SW480 (cell line): ENCODE data around the gene TMA7B.
"Not testable (repeated sequence)": the region's sequence is repeated elsewhere in the genome, so short reads cannot be mapped to it uniquely, and the experiment has no call there.

ENCODE experiments used
- DNase-seq: peaks from one replicate; pipeline ENCODE4 v3.0.0-alpha.2; 2016; ENCODE audit warnings: low spot score

The TMA7B gene

DNA sequence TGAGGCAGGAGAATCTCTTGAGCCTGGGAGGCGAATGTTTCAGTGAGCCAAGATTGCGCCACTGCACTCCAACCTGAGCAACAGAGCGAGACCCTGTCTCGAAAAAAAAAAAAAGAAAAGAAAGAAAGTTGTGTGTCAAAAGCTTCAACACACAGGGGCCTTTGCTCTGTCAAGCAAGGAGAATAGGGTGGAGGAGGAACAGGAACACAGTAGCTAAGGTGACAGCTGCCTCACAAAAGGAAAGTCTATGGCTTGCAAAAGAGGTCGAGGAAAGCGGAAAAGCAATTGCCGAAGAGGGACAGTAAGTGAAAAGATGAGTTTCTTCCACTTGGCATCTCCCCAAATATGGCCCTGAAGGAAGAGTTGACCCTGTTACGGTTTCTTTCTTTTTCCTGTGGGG is 26.5 kb upstream of the TMA7B start:
- DNase-seq, result no peak

DNA sequence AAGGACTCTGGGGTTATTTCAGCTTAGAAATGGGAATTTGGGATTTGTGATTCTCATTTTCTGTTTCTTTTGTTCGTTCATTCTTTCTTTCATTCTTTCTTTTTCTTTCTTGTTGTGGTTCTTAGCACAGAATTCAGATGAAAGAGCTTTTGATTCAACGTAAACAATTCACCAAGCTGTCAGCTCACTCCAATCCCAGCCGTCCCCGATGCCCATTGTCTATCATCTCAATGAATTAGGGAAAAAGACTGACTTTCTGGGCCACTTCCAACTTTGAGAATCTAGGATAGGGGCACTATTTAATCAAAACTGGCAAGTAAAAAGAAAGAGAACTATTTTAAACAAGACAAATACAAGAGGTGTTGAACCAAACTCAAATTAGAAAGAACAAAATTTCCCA is 25.1 kb upstream of the TMA7B start:
- no peak for DNase-seq

DNA sequence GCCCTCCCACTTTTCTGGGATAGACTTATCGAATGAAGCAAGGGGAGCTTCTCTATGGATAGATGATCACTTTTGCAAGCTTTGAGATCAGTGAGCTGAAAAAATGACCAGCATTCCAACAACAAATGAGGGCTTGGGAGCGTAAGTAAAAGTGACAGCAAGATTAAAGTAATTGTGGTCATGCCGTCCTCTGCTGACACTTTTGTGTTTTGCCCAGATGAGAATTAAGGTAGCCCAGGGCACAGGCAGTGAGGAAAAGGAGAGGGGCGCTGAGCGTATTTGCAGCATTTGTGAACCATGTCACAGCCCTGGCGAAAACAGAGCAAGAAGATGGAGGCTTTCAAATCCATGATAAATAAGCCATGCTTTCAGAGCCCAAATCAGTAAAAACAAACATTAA is 24.6 kb upstream of the TMA7B start:
- DNase-seq, result no peak

DNA sequence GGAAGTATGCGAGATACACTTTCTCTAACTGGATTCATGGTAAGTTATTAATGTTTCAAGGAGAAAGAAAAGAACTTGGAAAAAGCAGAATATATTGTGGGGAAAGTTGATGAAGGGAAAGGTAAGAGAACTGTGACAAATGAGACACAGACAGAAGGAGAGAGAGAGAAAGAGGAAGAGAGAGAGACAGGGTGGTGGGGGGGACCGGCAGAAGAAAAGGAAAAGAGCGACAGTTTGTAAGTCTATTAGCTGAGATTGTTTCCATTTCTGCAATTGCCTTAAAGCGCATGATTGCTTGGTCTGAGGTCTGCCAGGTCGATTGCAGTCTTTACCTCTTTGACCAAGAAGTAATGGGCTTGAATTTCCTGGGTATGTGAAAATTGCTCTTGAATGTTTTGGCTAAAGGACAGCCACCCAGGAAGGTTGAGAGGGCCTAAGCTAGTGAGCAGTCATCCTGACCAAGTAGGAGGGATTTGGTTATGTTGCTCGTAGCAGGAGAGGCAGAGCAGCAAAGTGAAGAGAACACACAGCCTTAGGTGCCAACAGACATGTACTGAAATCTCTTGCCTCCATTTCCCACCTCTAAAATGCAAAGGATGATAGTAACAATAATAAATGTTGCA is 23.6 kb upstream of the TMA7B start:
- DNase-seq, result no peak

DNA sequence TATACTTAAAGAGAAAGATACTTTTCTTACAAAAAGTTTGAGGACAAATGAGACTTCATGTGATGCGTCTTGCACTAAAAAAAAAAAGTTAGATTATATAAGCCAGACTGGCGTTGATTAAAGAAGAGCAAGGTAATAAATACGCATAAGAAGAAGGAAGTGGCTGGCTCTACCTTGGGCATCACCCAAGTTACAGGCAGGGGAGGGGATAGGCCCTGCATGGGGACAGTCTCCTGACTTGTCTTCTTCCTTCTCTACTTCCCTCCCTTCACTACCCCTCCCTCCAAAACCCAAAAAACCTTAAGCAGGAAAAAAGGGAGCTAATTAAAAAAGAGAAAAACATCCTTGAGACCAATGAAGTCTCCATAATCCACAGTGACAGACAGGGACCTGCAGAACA is 22.3 kb upstream of the TMA7B start:
- no peak for DNase-seq

DNA sequence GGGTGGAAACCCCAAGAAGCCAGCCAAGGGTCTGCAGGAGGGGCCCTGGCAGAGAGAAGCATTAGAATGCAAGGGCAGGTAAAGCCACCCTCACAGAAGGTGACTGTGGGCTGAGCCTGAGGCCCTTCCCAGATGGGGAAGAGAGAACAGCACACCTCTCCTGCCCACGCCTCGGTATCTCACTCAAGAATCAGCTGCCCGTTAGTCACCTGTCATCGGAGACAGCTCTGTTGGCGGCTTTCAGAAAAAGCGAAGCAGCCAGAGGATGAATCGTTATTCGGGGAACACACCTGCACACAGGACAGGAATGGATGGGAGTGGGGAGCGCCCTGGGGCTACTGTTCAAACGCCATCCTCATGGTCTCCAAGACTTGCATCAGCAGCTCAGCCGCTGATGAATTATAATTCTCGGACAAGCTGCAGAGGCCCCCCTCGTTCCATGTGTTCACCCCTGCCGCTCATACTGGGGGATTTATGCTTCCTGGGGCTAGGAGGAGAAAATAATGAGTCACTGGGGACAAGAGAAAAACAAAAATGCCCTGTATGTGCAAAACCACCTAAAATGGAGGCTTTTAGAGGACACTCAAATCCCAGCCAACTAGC is 21.6 kb upstream of the TMA7B start:
- no peak for DNase-seq

DNA sequence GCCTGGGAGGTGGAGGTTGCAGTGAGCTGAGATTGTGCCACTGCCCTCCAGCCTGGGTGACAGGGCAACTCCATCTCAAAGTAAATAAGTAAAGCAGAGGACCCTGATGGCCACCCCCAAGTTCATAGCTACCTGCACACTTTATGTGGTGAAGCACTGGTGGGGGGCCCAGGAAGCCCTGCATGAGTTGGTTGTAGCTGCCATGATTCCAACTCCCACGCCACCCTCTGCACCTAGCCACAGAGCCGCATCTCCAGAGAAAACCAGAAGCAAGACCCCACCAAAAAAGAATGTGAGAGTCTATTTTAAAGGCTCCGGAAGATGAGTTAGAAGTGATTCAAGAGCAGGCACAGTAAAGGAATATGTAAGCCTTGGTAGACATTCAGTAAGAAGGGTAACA is 20.4 kb upstream of the TMA7B start:
- DNase-seq, result no peak

DNA sequence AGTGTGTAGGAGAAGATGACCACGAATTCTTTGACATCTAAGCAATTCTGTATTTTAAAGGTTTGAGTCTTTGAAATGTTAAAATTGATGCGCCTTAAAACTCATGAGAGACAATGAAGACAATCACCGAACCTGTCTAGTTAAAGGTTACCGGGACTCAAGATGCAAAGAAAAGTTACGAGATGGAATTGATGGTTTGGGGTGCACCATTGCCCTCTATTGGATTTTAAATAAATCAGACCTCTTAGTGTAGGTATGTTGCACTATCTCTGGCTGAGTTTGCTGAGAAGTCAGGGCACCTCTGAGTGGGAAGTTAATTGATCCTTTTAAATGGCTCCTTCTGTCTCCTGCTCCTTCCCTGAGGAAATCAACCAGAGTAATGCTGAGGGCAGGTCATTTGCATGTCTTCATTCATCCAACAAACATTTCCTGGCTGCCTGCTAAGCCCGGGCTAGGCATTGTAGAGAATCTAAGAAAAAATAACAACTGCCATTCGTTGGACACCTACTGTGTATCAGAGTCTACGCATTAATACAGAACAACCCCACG is 19.4 kb upstream of the TMA7B start:
- DNase-seq, result no peak

DNA sequence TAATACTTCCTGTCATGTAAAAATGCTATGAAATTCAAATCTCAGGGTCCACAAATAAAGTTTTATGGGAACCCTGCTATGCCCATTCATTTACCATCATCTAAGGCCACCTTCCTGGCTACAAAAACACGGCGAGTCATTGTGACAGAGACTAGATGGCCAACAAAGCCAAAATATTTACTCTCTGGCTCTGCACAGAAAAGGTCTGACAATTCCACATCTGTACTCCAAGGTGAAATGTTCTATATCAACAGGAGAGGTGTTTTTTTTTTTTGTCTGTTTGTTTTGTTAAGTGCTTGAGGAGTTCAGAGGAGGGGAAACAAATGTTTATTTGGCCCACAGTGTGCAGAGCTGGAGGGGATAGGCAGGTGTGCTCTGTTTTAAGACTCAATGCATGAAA is 18.6 kb upstream of the TMA7B start:
- DNase-seq, result no peak

DNA sequence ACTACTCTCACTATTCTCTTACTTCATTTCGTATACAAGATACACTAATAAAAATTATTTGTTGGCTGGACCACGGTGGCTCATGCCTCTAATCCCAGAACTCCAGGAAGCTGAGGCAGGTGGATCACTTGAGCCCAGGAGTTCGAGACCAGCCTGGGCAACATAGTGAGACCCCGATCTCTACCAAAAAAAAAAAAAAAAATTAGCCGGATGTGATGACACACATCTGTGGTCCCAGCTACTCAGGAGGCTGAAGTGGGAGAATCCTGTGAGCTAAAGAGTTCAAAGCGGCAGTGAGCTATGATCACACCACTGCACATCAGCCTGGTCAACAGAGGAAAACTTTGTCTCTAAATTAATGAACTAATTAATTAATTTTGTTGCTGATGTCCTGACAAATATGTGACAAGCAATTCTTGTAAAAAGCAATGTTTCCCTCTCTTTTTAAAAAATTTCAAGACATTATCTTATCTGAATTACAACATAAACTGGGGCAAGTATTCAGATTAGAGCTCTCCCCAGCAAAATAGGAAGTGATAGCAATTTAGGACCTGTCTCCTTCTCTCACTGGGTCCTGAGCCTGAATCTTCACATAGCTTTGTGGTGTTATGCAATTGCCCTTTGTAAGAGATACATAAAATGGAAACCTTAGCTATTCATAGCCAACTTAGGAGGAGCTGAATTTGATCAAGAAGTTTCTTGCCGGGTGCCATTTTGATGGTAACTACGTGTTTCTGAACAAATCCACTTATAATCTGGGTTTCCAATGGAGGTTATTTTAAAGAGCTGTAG is 17.6 kb upstream of the TMA7B start:
- no peak for DNase-seq

DNA sequence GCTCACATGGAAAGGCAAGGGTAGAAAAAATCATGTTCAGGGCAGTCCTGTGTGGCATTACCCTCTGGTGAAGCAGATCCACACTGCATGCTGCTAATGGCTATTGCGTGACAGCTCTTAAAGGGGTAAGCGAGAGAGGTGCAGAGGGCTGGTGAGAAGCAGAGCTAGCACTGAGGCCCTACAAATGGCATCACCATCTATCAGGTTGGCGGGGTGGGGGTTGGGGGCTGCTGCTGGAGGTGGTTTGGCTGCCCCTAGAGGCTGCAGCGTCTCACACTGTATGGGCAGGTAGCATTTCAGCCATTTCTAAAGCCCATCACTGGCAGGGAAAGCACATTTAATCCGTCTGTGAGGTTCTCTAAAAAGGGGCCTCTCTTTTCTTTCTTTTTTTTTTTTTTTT is 16.9 kb upstream of the TMA7B start:
- DNase-seq, result no peak

DNA sequence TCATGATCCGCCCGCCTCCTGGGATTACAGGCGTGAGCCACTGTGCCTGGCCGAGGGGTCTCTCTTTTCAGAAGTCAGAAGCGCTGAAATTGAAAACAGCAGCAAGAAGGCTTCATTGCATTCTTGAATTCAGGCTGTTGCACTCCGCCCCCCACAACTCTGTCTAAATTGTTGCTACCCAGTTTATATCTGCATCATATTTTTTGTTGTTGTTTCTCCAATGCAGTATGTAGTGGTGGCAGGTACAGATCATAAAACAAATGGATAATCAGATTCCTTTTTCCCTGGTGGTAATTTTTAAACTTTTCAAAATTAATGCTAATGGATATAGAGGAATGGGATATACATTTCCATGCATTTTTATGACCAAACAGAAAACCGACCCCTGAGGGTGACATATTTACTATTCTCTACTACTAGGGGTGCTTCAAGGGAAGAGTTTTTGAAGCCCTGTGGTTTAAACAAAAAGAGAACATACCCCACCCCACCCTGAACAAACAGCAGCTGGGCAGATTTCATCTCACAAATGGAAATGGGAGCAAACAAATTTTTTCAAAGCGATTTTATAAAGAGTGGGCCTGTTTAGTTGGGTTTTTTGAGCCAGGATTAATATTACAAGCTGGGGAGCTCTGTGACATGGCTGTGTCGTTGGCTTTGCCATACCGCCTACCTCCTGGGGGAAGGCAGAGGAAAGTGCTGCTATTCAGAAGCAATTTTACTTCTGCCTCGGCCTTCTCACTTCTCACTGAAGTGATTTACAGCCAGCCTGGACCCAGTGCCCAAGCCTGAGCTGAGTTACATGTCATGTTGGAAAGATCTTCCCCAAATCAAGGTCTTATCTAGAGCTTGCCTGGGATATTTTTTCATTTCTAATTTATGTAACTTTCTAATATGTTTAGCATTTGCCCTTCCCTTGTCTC is 16.0 kb upstream of the TMA7B start:
- DNase-seq, result no peak

DNA sequence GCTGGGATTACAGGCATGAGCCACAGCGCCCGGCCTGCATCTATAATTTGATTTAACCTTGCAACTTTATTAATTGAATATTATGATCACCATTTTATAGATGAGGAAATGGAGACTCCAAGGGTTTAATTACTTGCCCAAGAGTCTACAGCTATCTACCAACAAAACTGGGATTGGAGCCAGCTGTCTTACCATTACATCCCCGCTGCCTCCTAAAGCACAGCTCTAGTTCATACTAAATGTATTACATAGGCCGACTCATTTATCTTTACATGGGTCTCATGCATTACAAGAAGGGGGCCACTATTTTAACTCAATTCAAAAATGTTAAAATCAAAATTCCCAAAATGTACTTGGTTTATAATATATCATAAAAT is 14.1 kb upstream of the TMA7B start:
- no peak for DNase-seq

DNA sequence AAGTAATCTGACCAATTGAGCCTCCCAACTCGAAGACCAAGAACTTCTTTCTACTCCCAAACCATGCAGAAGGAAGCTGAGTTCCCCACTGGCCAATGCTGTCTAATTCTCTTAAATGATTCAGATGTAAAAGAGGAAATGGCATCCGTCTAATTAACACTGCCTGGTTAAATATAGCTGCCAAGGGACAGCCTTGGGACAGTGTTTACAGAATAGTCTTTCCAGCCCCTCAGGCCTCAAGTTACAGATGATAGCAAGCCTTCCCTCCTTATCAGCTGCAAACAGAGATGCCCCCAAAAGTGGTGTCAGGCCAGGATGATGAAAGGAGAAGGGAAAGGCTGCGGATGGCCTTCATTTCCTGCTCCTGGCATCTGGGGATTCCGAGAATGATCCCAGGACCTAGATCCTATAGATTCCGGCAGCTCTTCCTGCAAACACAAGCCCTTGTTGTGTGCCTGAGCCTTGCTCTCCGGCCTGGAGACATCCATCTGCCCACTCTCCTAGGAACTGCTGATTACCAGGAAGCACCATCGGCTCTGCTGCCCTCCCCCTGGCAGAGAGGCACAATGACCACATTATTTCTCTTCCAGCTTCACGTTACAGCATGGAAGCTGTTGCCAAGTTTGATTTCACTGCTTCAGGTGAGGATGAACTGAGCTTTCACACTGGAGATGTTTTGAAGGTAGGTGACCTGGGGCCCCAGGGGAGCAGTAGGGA is 13.5 kb upstream of the TMA7B start:
- DNase-seq, result peak; percentile 20

DNA sequence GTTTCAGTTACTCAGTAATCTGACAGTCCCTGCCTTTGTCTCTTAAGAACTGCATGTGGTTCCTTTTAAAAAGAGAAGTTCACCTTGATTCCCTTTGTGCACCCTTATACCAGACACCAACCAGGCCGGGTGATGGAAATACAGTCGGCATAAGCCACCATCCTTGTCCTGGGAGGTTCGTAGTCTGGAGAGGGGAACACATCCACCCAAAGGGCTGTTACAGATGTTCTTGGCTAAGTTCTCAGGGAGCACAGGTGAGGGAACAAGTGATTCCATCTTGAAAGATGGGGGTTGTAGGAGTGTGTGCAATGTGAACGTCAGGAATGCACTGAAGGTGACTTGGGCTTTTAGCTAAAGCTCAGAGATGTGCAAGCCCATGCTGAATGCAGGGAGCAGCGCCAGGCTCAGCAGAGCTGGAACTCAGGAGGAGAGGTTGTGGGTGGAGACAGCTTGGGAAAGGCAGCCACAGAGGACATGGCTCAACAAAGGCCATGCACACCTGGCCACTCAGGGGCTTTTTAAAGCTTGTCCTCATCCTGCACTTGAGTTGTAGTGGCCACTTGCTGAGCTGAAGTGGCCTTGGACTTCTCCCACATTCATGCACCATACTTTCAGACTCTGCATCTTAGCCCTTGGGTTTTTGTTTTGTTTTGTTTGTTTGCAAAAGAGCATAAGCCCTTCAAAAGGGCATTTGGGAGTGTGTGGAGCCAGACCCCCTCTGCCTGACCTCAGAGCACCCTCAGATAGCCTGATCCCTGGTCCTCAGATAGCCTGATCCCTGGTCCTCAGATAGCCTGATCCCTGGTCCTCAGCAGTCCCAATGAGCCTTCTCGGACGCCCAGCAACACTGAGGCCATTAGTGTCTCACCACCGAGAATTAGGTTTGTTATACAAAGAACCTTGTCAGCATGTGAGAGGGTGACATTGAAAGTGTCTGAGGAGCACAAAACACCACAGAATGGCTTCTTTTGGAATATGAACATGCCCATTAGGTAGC is 12.7 kb upstream of the TMA7B start:
- DNase-seq, result no peak

DNA sequence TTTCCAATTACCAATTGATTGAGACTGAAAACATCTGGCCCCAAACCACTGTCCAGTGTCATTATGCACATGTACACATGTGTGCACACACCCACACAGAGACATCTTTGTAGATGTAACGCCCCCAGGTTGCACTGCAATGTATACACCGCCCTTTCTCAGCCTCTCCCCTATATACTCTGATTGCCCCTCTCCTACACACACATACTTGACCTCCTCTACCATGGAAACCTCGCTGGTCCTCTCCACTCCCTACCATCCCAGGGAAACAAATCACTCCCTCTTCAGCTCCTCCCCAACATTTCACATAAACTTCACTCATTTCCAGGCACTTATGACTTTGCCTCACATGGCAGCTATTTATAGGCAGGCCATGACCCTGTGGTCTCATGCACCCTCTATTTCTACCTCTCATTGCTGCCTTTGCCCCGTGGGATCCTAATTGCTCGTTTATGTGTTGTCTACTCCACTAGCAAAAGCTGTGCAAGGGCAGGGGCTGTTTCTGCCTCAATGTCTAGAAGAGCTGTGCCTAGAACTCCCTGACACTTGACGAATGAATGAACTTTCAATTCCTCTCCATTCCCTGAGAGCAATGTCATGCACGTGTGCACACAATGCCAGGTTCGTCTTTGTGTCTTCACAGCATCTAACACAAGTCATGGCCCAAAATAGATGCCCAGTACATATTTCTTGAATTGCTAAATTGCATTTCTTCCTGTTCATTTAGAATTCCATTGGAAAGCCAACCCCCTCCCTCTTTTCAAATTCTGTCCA is 10.0 kb upstream of the TMA7B start:
- no peak for DNase-seq

DNA sequence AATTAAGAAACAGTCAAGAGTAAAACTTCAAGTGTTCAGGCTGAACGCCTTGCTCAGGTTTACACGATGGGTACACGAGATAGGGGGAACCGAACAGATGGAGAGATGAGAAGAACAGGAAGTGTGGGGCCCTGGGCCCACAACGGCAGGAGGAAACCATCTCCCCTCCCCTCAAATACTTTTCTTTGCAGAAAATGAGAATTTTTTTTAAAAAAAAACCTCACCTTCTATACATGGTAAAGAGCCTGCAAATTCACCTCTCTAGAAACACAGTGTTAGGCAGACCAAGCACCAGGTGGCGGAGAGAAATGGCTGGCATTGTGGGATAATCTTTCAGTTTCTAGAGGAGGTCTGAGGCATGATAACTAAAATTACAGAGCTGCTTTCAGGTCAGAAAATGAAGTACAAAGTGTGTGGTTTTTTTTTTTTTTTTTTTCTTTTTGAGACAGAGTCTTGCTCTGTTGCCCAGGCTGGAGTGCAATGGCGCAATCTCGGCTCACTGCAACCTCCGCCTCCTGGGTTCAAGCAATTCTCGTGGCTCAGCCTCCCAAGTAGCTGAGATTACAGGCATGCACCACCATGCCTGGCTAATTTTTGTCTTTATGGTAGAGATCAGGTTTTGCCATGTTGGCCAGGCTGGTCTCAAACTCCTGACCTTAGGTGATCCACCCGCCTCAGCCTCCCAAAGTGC is 8.4 kb upstream of the TMA7B start:
- DNase-seq, result not testable (repeated sequence)

DNA sequence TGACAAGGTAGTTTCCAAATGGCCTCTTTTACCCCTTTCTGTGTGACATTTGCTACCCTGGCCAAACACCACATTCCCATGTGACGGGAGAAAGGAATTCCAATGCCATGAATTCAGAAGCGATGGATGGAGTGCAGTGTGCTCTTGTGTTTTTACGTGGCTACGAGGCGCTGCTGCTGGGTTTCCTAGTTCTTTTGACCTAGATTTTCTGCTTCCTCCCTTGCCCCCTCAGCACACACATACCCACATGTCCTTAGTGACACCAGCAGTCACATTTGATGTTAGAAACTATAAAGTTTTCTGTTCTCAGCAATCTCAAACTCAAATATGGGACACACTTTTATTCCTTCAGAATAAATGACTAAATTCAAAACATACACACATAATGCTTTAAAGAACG is 7.8 kb upstream of the TMA7B start:
- DNase-seq, result no peak

DNA sequence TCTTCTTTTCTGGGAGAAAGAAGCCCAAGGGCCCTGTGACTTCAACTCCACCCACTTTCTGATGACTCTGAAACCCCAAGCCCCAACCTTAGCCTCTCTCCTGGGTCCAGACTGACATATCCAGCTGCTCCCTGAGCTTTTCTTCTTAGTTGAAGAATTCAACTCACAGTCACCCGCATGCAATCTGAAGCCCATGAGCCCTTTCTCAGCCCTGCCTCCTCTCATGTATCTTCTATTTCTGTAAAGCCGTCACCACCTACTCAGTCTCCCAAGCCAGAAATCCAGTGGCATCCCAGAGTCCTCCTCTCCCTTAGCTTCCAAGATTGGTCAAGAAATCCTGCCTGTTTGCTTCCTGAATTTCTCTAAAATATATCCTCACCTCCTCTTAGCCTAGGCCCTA is 7.1 kb upstream of the TMA7B start:
- DNase-seq, result no peak
